UCSD-AML1 (cell line): ENCODE data around the gene CERKL.

Experiments
- DNase-seq: peaks from one replicate; lab custom pipeline; 2025; ENCODE audit not compliant: unreplicated experiment; lab: John Stamatoyannopoulos, UW

CERKL gene

GRCh38 chr2:181578829-181579228 lies 78.1 kb downstream of the CERKL start:
- DNase-seq: no peak

DNA sequence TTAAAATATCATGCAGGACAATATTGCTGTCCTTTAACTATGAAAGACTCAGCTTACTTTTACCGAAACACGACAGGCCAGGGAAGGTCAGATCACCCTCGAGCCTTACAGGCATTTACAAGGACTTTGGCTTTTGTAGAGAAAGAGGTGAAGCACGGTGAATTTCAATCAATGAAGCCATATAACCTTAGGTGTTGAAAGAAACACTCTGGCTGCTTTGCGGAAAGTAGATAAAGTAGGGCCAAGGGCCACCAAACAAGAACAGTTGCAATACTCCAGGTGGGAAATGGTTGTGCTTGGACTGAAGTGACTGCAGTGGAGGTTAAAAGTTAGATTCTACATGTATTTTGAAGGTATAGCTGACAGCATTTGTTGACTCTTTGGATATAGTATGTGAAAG lies 80.5 kb downstream of the CERKL start:
- no peak for DNase-seq

GRCh38 chr2:181575650-181576025 lies 81.3 kb downstream of the CERKL start:
- DNase-seq: peak; percentile 17

GRCh38 chr2:181575024-181575649 lies 81.8 kb downstream of the CERKL start:
- peak; percentile 7 for DNase-seq

- no peak for DNase-seq
Measured at GRCh38 chr2:181574321-181574720, 82.6 kb downstream of the CERKL start.

DNA sequence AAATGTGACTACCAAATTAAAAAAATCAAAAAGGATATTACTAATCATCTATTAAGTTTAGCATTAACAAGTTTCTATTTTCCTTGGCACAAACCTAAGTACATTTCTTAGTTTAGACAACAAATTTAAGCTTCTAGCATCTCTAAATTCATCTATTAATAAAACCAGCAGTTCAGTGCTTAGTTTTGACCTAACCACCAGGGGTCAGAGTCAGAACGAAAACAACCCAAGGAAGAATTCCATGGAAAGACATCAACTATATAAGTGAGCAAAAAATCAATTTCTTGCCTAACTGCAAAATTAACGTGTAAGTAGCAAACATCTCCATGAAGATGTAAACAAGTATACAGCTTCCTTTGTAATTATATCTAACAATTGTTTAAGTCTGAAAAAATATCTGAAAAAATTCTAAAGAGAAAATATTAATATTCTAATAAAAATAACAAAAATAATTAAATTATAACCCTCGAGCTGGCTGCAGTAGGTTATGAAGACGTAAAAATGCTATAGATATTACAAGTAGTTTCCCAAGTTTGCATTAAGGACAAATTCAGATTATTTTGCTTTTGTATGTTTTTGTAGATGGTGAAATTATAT lies 83.7 kb downstream of the CERKL start:
- DNase-seq: no peak

- no peak for DNase-seq
Measured at GRCh38 chr2:181570833-181571661, 85.9 kb downstream of the CERKL start.

- no peak for DNase-seq
Measured at GRCh38 chr2:181570059-181570458, 86.8 kb downstream of the CERKL start.

- DNase-seq: peak; percentile 7
Measured at GRCh38 chr2:181566334-181567032, 90.4 kb downstream of the CERKL start.

- DNase-seq: no peak
Measured at GRCh38 chr2:181563101-181563692, 93.7 kb downstream of the CERKL start.

DNA sequence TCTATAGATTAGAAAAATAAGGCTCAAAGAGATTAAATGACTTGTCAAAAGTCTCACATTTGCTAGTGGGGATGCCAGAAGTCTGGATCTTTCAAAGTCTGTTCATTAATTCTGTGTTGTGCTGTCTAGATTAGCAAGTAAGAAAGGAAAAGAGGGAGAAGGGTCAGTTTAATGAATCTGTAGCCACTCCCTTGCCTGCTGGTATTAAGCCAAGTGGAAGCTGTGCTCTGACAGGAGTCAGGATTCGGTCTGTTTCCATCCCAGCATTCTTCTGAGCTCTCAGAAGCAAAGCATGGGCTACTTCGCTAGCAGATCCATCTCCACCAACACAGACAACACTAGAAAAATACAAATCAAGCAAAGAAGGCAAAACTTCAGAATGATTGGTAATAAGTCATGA lies 98.5 kb downstream of the CERKL start:
- no peak for DNase-seq

DNA sequence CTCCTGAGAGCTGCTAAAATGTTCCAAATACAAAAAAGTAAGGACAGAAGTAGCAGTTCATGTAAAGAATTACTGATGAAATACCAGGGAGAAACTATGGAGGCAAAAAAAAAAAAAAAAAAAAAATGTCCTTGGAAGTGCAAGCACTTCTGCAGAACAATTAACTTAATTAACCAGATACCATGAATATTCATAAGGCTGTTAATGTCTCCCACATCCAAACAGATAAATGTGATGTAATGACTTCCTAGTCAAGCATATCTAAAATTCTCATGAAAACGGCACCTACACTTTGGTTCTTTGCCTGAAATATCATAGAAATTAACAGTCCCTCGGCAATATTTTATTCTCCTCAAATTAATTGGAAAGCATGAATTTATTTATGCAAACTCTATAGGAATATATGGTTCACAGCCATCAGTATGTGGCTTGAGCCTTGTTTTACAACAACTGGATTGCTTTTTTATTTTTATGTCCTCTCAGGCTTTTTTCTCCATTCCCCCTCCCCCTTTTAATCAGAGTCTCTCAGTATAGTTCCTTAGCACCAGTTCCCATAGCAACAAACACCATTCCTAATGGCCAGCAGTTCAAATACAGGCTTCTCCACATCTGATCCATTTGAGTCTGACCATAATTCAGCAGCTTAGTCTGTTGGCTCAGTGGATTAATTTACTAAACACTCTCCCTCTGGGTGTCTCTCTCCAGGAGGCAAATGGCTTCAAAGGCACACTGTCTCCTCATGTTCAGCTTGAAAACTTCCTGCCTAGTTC lies 102.7 kb downstream of the CERKL start:
- DNase-seq: no peak

DNA sequence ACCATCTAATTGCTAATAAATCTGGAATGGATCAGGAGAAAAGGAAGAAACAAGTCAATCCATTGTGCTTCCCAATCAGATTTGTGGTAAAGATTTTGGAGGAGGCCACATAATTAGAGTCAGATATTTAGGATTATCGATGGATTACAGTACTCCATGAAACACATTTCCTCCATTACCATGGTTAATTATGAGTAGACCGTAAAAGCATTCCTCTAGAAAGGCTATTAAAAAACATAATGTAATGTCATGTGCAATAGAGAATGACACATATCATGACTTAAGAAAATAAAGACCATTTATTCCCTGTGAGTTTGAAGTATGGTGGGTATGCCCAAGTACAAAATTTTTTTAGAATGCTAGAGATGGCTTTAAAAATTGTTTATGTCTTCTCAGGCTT lies 103.7 kb downstream of the CERKL start:
- no peak for DNase-seq

DNA sequence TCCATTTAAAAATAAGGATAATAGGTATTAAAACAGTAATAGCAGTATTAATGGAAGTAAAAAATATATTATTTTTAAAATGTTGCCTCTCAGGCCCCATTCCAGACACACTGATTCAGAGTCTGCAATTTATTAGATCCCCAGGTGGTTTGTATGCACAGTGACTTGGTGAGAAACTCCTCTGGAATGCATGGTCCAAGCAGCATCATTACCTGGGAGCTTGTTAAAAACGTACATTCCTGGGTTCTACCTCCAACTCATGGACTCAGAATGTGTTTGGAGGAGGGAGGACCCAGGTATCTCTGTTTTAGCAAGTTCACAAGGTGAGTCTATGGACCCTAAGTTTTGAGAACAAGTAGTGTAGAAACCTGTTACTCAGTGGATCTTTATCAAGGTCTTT lies 104.1 kb downstream of the CERKL start:
- no peak for DNase-seq

DNA sequence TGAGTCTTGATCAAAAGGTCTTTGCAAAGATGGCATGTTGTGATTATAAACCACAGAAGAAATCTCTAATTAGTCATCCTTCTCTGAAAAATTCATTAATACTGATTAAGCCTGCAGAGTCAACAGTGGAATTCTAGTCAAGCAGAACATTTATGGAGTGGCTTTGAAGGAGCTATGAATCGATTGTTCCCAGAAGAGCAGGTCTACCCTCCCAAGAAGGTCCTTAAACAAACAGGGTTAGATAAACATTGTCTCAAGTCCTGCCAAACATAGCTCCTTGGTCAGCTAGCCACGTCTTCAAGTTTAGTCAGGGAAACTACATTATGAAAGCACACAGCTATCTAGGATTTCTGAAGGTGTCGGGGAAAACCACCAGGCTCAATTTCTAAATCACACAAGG lies 110.8 kb downstream of the CERKL start:
- no peak for DNase-seq

DNA sequence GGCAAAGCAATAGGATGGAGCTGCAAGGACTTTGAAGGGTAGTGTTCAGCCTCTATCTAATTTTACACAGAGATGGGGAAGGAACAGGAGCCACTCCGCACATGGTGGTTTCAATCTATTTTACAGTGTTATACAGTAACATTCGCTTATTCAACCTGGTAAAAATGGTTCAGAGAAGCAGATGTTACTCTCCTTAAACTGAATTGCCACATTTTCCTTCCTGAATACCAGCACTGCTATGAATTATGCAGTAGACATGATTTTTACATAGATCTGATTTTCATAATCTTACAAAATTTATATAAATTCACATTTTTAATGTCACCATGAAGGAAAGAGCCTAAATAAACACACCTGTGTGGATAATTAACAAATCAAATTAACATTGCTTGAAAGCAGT lies 114.7 kb downstream of the CERKL start:
- no peak for DNase-seq

DNA sequence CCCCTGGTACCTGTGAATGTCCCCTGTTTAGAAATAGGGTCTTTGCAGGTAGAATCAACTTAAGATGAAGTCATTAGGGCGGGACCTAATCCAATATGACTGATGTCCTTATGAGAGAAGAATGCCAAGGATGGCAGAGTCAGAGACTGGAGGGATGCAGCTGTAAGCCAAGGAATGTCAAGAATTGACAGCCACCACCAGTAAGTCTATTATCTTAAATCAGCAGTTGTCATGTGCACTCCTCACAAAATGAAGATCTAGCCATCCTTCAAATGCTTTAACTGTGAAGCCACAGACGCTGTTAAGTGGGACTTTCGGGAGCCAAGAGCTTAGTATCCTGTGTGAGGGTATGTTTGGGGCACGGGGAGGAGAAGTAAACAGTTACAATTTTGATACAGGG lies 116.5 kb downstream of the CERKL start:
- DNase-seq: no peak

DNA sequence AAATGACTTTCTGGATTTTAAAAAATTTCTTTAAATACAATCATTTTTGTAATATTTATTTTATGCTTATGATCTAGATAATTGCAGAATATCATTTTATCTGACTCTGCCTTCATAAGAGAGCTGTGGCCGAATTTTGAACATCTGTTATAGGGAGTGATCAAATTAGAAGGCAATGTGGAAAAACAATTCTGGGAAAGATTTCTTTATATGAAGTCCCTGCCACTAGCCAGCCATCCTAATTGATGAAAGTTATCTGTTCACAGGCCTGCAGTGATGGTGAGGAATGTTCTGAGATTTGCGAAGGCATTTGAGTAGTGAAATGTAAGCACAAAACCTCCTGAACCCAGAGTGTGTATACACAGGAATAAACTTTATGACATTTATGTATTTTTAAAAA lies 120.2 kb downstream of the CERKL start:
- DNase-seq: no peak

- DNase-seq: no peak
Measured at GRCh38 chr2:181528441-181528840, 128.5 kb downstream of the CERKL start.

DNA sequence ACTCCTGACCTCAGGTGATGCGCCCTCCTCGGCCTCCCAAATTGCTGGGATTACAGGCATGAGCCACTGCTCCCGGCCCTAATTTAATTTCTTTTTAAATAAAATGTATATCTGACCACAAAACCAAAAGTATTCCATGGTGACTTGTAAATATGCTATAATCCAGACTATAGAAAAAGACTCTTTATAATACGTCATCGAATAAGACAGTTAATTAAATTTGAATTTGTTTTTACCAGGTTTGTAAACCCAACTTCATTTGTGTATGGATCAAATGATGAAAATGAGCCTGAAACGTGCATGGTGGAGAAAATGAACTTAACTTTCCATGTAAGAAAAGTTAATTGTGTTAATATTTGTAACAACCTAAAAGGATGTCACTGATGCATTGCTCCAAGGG lies 129.8 kb downstream of the CERKL start:
- no peak for DNase-seq

DNA sequence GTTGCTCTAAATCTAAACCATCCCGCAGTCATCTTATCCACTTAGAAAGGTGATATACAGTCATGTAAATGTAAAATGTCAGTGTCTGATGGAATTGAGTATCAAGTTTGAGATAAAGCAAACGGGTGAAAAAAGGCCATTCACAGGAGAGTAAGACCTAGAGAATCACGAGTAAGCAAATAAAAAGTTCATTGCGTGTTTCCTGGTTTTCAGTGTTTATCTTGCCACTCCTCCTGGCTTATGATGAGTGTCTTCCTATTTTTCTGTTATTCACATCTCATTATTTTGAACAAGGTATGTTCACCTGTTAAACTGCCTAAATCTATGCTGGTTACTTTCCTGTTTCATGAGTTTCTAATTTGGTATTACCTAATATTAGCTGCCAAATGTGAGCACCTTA lies 130.9 kb downstream of the CERKL start:
- no peak for DNase-seq
